HG03521 (cell line): ENCODE results near the gene ACTL7A.
A peak's percentile ranks its signal among the peaks of the same experiment; 100 is the strongest.
"Not testable (repeated sequence)": the region's sequence is repeated elsewhere in the genome, so short reads cannot be mapped to it uniquely, and the experiment has no call there.

ENCODE experiments used
- ATAC-seq: cut with Tn5 transposase; IDR thresholded peaks from one replicate; pipeline ENCODE4 v1.9.1; 2021; ENCODE audit warnings: mild to moderate bottlenecking, moderate library complexity; ENCODE audit not compliant: unreplicated experiment

ACTL7A gene

DNA sequence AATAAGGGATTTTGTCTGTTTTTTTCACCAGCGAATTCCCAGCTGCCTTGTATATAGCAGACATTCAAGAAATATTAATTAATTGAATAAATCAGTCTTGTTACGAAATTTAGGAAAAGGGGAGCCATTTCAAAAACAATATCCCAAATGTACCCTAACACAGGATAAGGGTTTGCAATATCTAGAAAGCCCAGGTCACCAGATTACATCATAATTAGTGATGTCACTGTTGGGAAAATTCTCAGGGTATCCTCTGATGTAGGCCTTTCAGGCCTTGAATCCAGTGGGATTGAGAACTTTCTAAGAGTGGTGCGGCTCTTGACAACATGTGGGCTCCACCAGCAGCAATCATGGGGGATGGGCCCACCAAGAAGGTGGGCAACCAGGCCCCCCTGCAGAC, at the start of gene ACTL7A:
TSS of gene ACTL7A (plus strand) at position 270 of the 400 bp plus-strand sequence. CDS start at position 327, 57 bp downstream.
- ATAC-seq, result no peak

- ATAC-seq, result no peak
These were observed 49.6 kb upstream of the ACTL7A start for GRCh38 chr9:108812396-108813025.

GRCh38 chr9:108813951-108814601, 48.0 kb upstream of the ACTL7A start:
- ATAC-seq, result no peak

DNA sequence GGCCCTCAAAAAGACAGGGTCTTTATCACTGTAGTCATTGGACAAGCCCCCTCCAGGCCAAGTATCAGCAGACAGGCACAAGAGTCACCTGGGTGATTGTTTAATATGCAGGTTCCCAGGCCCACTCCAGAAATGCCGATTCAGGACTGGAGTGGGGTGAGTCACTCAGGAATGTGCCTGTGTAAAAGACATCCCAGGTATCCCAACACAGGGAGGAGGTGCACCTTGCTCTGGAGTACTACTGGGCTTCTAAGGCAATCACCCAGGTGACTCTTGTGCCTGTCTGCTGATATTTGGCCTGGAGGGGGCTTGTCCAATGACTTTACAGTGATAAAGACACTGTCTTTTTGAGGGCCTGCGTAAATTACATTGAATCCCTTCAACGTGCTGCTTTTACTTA, 46.9 kb upstream of the ACTL7A start:
- ATAC-seq, result no peak

DNA sequence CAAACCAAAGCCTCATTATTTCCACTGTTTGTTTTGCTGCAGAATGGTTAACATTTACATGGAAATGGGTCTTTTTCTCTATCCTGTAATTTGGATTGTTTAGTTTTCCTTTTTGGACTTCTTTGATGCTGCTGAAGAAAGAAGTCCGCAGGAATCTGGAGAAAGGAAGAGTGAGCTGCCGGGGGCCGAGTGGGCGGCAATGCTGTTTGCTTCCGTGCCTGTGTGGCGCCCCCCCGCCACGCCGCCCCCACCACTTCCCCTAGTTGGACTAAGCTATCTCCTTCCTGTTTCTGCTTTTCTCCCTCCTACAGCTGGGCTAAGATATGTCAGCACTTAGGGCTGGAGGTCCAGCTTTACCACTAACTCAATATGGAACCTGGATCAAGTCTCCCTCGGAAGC, 46.0 kb upstream of the ACTL7A start:
- ATAC-seq, result peak; percentile 46

- no peak for ATAC-seq
These were observed 38.2 kb upstream of the ACTL7A start for GRCh38 chr9:108823829-108824228.

- no peak for ATAC-seq
These were observed 31.8 kb upstream of the ACTL7A start for GRCh38 chr9:108830272-108830671.

DNA sequence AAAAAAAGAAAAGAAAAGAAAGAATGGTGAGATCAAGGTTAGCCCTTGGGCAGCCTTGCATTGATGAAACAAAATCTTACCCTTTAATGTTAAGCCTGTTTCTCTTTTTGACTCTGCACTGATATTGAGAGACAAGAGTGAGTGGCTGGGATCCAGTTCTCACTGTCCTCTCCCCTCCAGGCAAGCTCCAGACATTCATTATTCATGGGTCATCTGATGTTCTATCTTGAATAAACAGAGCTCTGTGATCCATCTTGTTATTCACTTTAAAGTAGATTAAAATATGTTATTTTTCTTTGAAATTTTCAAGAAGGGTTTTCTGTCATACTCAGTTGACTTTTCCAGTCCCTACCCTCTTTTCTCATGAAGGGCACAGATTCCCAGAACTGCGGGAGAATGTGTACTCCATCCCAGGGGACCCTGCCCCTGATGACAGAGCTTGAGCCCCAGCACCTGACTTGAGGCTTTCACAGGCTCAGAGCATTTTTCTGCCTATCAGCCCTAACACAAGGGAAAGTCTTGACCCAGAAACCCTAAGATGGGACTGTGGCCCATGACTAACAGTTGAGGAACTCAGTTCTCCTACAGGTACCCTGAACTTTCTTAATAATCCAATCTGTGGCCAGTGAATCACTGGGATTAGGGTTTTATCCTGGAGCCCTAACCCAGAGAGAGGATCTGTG, 30.4 kb upstream of the ACTL7A start:
- no peak for ATAC-seq

GRCh38 chr9:108832179-108832500, 29.9 kb upstream of the ACTL7A start:
- ATAC-seq, result no peak

DNA sequence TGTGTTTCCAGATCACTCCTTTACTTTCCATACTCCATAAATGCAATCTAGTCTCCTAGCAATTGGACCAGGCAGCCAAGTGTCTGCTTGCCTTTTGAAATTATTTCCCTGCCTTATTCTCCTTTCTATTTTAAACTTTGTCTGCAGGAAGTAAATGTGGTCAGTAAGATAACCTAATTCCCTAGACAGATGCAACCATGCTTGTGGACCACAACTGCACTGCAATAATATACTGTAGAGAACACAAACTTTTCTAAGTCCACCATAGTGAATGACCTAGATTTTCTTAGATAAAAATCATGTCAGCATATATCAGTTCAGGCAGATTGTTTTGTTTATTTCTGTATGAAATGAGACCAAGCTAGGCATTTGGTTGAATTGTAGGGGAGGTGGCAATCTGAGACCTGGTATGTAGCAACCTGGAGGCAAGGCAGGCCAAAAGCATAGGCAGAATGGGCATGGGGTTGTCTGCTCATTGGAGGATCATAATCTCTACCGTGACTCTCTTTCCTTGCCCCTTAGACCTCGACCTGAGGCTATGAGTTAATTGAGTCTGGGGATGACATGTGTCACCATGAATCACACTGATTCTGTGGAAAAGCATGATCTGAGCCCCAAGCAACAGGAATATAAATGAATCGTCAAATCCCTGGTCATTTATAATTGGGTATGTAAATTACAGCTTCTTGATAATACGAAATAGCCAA, 27.0 kb upstream of the ACTL7A start:
- no peak for ATAC-seq

DNA sequence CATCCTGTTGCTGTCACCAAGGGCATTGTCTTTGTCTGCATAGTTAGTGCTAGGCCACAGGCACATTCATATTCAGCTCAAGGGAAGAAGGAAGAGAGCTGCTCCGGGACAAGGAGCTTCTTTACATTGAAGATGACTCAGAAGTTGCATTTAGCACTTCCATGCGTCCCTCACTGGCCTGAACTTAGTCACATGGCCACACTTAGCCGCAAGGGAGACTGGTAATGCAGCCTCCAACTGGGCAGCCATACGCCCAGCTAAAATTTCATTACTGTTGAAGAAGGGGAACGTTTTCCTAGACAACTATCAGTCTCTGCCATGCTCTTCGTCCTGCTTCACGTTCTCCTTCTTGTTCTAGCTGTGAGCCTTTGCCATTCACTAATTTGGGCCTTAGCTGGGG, 26.2 kb upstream of the ACTL7A start:
- ATAC-seq, result no peak

- ATAC-seq, result no peak
These were observed 25.7 kb upstream of the ACTL7A start for GRCh38 chr9:108836319-108836718.

GRCh38 chr9:108836781-108837180, 25.3 kb upstream of the ACTL7A start:
- no peak for ATAC-seq

GRCh38 chr9:108837530-108837929, 24.5 kb upstream of the ACTL7A start:
- ATAC-seq, result no peak

DNA sequence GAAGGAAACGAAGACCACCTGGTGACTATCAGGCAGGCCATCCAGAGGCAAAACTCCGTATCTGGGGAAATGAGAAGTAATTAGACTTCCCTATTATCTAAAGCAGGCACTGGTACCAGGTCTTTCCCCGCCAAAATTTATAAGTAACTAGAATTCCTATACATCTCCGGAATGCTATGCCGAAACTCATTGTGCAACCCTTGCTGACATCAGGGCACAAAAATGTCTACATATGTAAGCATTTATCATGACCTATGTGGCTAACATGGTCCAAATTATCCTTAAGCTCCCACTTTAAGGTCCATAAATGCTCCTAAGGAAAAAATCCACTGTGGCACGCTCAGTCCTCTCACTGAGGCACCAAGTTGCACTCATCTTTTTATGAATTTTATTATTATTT, 24.0 kb upstream of the ACTL7A start:
- no peak for ATAC-seq

DNA sequence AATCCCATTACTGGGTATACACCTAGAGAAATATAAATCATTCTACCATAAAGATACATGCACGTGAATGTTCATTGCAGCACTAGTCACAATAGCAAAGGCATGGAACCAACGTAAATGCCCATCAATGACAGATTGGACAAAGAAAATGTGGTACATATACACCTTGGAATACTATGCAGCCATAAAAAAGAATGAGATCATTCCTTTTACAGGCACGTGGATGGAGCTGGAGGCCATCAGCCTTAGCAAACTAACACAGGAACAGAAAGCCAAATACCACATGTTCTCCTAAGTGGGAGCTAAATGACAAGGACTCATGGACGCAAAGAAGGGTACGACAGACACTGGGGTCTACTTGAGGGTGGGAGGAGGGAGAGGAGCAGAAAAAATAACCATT, 22.5 kb upstream of the ACTL7A start:
- ATAC-seq, result not testable (repeated sequence)

- ATAC-seq, result no peak
These were observed 19.3 kb upstream of the ACTL7A start for GRCh38 chr9:108842610-108843295.

GRCh38 chr9:108844391-108844790, 17.7 kb upstream of the ACTL7A start:
- no peak for ATAC-seq

DNA sequence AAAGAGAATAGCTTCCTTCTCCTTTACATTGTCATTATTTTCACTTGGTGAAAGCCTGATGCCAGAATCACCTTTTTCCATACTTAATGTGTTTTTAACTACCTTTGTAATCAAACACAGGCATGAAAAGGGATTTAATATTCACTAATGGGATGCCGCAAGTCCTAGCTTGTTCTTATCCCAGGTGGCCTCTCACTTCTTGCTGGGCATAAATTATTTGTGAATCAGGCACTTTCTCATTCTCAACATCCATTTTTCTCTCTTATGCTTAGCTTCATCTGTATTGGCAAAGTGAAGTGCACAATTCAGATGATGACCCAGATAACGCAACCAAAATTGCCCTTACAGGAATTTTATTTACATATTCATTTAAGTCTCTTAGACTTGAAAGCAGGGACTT, 17.2 kb upstream of the ACTL7A start:
- no peak for ATAC-seq

GRCh38 chr9:108845507-108845906, 16.6 kb upstream of the ACTL7A start:
- no peak for ATAC-seq

GRCh38 chr9:108845947-108846346, 16.1 kb upstream of the ACTL7A start:
- ATAC-seq, result no peak
